ENCODE data around the gene PTBP1. TPM values are rescaled to one million over a fixed set of nuclear protein-coding genes. Genes with fewer than 3 reads are reported as not detected.

PTBP1 gene
- total RNA-seq, 1 experiment from 2014 or later, result 712 TPM

DNA sequence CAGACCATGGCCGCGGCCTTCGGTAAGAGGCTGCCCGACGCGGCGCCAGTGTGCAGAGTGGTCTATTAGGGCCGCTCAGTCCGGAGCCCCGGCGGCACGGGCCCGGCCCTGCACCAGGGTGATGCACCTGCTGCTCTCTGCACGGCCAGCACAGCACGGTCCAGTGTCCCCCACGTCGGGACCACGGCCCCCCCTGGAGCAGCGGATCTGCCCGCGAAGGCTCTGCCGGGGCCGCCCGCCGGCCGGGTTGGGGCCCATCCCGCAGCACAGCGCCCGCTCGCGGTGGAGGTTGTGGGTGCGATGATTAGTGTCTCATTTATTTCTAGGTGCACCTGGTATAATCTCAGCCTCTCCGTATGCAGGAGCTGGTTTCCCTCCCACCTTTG lies 7.9 kb downstream of the PTBP1 start:
- H3K27me3 ChIP-seq (ENCODE audit: insufficient read depth, low read length), result no peaks in the 10 kb centered on the region
- no peak overlapping the region for H4K91ac ChIP-seq (ENCODE audit: insufficient read length, low read depth, low read length)
- peak overlapping the region in 1 of 3 experiments; percentile 92; a peak in 2 of 7 replicates for H3K27ac Mint-ChIP-seq
- no peak overlapping the region for H2BK20ac ChIP-seq (ENCODE audit: low read depth, low read length, poor library complexity, severe bottlenecking)
- H3K27ac ChIP-seq (ENCODE audit: insufficient read length, low read depth, low read length), result no peak overlapping the region
- no peaks in the 10 kb centered on the region for H3K27me3 Mint-ChIP-seq (ENCODE audit: low read depth)
- no peak overlapping the region for H3K23ac ChIP-seq (ENCODE audit: insufficient read length, low read depth, low read length)
- no peak overlapping the region for H3K4ac ChIP-seq (ENCODE audit: low read depth, low read length)
- H3K36me3 Mint-ChIP-seq (ENCODE audit: insufficient read depth in 1 of 3, low read depth in 3 of 3), result peaks cover 57 to 80% (median 76%) of the 10 kb centered on the region in 3 experiments
- TF ChIP-seq, protein P1, sequence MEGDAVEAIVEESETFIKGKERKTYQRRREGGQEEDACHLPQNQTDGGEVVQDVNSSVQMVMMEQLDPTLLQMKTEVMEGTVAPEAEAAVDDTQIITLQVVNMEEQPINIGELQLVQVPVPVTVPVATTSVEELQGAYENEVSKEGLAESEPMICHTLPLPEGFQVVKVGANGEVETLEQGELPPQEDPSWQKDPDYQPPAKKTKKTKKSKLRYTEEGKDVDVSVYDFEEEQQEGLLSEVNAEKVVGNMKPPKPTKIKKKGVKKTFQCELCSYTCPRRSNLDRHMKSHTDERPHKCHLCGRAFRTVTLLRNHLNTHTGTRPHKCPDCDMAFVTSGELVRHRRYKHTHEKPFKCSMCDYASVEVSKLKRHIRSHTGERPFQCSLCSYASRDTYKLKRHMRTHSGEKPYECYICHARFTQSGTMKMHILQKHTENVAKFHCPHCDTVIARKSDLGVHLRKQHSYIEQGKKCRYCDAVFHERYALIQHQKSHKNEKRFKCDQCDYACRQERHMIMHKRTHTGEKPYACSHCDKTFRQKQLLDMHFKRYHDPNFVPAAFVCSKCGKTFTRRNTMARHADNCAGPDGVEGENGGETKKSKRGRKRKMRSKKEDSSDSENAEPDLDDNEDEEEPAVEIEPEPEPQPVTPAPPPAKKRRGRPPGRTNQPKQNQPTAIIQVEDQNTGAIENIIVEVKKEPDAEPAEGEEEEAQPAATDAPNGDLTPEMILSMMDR (conservative IDR thresholded peaks at IDR 0.05), result no peak
- no peaks in the 10 kb centered on the region; the same call in 1 of the 2 replicates for H3K4me1 ChIP-seq (ENCODE audit: insufficient read depth, low read length)
- no peak for DNase-seq
- no peak overlapping the region for H2BK5ac ChIP-seq (ENCODE audit: insufficient read length, low read length)
- H3K4me1 Mint-ChIP-seq, result peaks cover 15 to 25% of the 10 kb centered on the region in 2 experiments
- peaks cover 43% of the 10 kb centered on the region; the same call in 1 of the 2 replicates for H3K79me2 ChIP-seq (ENCODE audit: insufficient read depth, low read length)
- no peak overlapping the region for H2BK12ac ChIP-seq (ENCODE audit: insufficient read length, low read depth, low read length)
- no CpG with 5 or more reads among the region's 33 CpGs for WGBS (ENCODE audit: extremely low coverage, insufficient read length, low lambda C conversion rate)
- H3K79me1 ChIP-seq (ENCODE audit: insufficient read depth, low read depth, low read length, poor library complexity, severe bottlenecking), result peaks cover 13% of the 10 kb centered on the region
- H3T11ph ChIP-seq (ENCODE audit: low read length), result no peak overlapping the region
- no peak overlapping the region for H2BK15ac ChIP-seq (ENCODE audit: low read depth, low read length)
- H3K23me2 ChIP-seq (ENCODE audit: insufficient read length, low read depth, low read length, poor library complexity, severe bottlenecking), result no peaks in the 10 kb centered on the region
- H3K9me3 ChIP-seq (ENCODE audit: control insufficient read depth, low read depth, low read length), result no peaks in the 10 kb centered on the region
- H4K20me1 ChIP-seq (ENCODE audit: control insufficient read depth, insufficient read depth, insufficient read length), result no peaks in the 10 kb centered on the region
- H3K4me2 ChIP-seq (ENCODE audit: insufficient read depth, insufficient read length, low read length), result no peak overlapping the region
- no peak overlapping the region for H2AFZ ChIP-seq (ENCODE audit: low read length)
- H3K9me3 Mint-ChIP-seq, result no peaks in the 10 kb centered on the region; a peak in 1 of 5 replicates
- no peak overlapping the region for H4K8ac ChIP-seq (replicated peaks; ENCODE audit: insufficient read length, low read depth, low read length)
- H3K56ac ChIP-seq (ENCODE audit: insufficient read length, low read depth, low read length), result no peak overlapping the region
- no peak overlapping the region for H4K5ac ChIP-seq (ENCODE audit: insufficient read length, low read depth, low read length)
- H2BK120ac ChIP-seq (ENCODE audit: low read depth, low read length, poor library complexity, severe bottlenecking), result no peak overlapping the region
- no peak overlapping the region; the same call in 1 of the 2 replicates for H3K14ac ChIP-seq (ENCODE audit: insufficient read depth, low read length)
- no peak overlapping the region for H3K9ac ChIP-seq (ENCODE audit: extremely low read depth, insufficient read length, low read length)
- H3K18ac ChIP-seq (ENCODE audit: insufficient read length, low read depth, low read length), result no peak overlapping the region
- no peak overlapping the region for H2AK5ac ChIP-seq (ENCODE audit: insufficient read length, low read length)
- no peak overlapping the region; a peak in 1 of 5 replicates for H3K4me3 Mint-ChIP-seq

Data from H9 (cell line).